OCI-LY3 (cell line): ENCODE results near the gene PTPRJ.

ENCODE experiments used
- H2AFZ ChIP-seq: fragments of 200-600, 300-600 bp; shearing (Covaris generic); 2 replicates; pipeline ENCODE4 v1.6.0; 2014; ENCODE audit warnings: antibody characterized with exemption, low read depth, low read length
- H3K27ac ChIP-seq: fragments of 200-600, 300-600 bp; sonication (generic); 2 replicates; pipeline ENCODE4 v1.5.1; 2014; ENCODE audit warnings: mild to moderate bottlenecking, low read length, moderate library complexity, mixed read lengths
- H3K27me3 ChIP-seq: fragments of 200-600, 300-600 bp; sonication (generic); 2 replicates; pipeline ENCODE4 v1.6.1; 2014; ENCODE audit warnings: low read depth, low read length, mixed read lengths
- H3K36me3 ChIP-seq: fragments of 200-600, 300-600 bp; sonication (generic); replicated peaks from 2 replicates; pipeline ENCODE3; 2014; ENCODE audit warnings: low read depth, low read length, mixed read lengths
- H3K4me1 ChIP-seq: fragments of 300-600, 200-600 bp; sonication (generic); 2 replicates; pipeline ENCODE4 v1.6.1; 2014; ENCODE audit warnings: low read length, mixed read lengths
- H3K4me2 ChIP-seq: fragments of 200-600, 300-600 bp; sonication (generic); 2 replicates; pipeline ENCODE4 v1.6.1; 2014; ENCODE audit warnings: low read length, mixed read lengths
- H3K4me3 ChIP-seq: fragments of 300-600, 200-600 bp; sonication (generic); 2 replicates; pipeline ENCODE4 v1.5.1; 2014; ENCODE audit warnings: antibody characterized with exemption, mild to moderate bottlenecking, low read length, moderate library complexity
- H3K79me2 ChIP-seq: fragments of 300-600, 200-600 bp; shearing (Covaris generic); 2 replicates; pipeline ENCODE4 v1.6.1; 2014; ENCODE audit warnings: mild to moderate bottlenecking, low read length, mixed read lengths
- H3K9ac ChIP-seq: fragments of 300-600, 200-600 bp; shearing (Covaris generic); 2 replicates; pipeline ENCODE4 v1.6.0; 2014; ENCODE audit warnings: mild to moderate bottlenecking, low read length, moderate library complexity
- H3K9me3 ChIP-seq: fragments of 200-600, 300-600 bp; shearing (Covaris generic); 2 replicates; pipeline ENCODE4 v1.6.1; 2014; ENCODE audit warnings: low read length, mixed read lengths; ENCODE audit not compliant: insufficient read depth
- H4K20me1 ChIP-seq: fragments of 200-600, 300-600 bp; sonication (generic); 2 replicates; pipeline ENCODE4 v1.6.1; 2016; ENCODE audit warnings: low read length, mixed read lengths; ENCODE audit not compliant: insufficient read depth
- CTCF ChIP-seq: fragments of 200-600, 300-600 bp; sonication (generic); IDR thresholded peaks from 2 replicates; pipeline ENCODE4 v1.5.1; 2014; ENCODE audit warnings: antibody characterized with exemption, low read length, low read depth
- EZH2phosphoT487 ChIP-seq: fragments of 200-600 bp; shearing (Covaris generic); IDR thresholded peaks from 2 replicates; pipeline ENCODE4 v1.6.1; 2018; ENCODE audit warnings: antibody characterized with exemption, mixed run types, low read depth

Gene PTPRJ

GRCh38 chr11:48162885-48163268 is 182.5 kb downstream of the PTPRJ start:
- Histone ChIP-seq H3K27ac (no peak overlapping the region), H2AFZ (no peak overlapping the region), H3K27me3 (no peaks in the 10 kb centered on the region), H3K4me3 (no peak overlapping the region), H3K4me2 (no peak overlapping the region), H3K4me1 (no peaks in the 10 kb centered on the region), H3K36me3 (peaks cover 67% of the 10 kb centered on the region), H4K20me1 (no peaks in the 10 kb centered on the region), H3K9me3 (no peaks in the 10 kb centered on the region), H3K79me2 (no peaks in the 10 kb centered on the region), H3K9ac (no peak overlapping the region)
- TF ChIP-seq CTCF, result no peak
- no peak for TF ChIP-seq EZH2phosphoT487

- Histone ChIP-seq H3K27ac (no peak overlapping the region), H3K4me3 (no peak overlapping the region), H3K9me3 (no peaks in the 10 kb centered on the region), H2AFZ (no peak overlapping the region), H3K4me1 (no peaks in the 10 kb centered on the region), H3K36me3 (peaks cover 64% of the 10 kb centered on the region), H3K27me3 (no peaks in the 10 kb centered on the region), H3K79me2 (no peaks in the 10 kb centered on the region), H3K4me2 (no peak overlapping the region), H4K20me1 (no peaks in the 10 kb centered on the region), H3K9ac (no peak overlapping the region)
- TF ChIP-seq EZH2phosphoT487 (no peak), CTCF (no peak)
Observed at GRCh38 chr11:48163360-48164100, 183.2 kb downstream of the PTPRJ start.

GRCh38 chr11:48164836-48165235 is 184.5 kb downstream of the PTPRJ start:
- Histone ChIP-seq H3K9me3 (no peaks in the 10 kb centered on the region), H3K4me1 (no peaks in the 10 kb centered on the region), H3K4me3 (no peak overlapping the region), H3K36me3 (peaks cover 68% of the 10 kb centered on the region), H3K9ac (no peak overlapping the region), H3K79me2 (no peaks in the 10 kb centered on the region), H3K27me3 (no peaks in the 10 kb centered on the region), H2AFZ (no peak overlapping the region), H3K4me2 (no peak overlapping the region), H3K27ac (no peak overlapping the region), H4K20me1 (no peaks in the 10 kb centered on the region)
- TF ChIP-seq CTCF (no peak), EZH2phosphoT487 (no peak)

- Histone ChIP-seq H3K79me2 (no peaks in the 10 kb centered on the region), H3K27ac (no peak overlapping the region), H2AFZ (no peak overlapping the region), H3K36me3 (peaks cover 62% of the 10 kb centered on the region), H3K4me3 (no peak overlapping the region), H3K4me2 (no peak overlapping the region), H4K20me1 (no peaks in the 10 kb centered on the region), H3K9ac (no peak overlapping the region), H3K9me3 (no peaks in the 10 kb centered on the region), H3K4me1 (no peaks in the 10 kb centered on the region), H3K27me3 (no peaks in the 10 kb centered on the region)
- TF ChIP-seq EZH2phosphoT487 (no peak), CTCF (no peak)
Observed at GRCh38 chr11:48165426-48165825, 185.1 kb downstream of the PTPRJ start.
